Hepatocyte (in vitro differentiated cells): Measurements from ENCODE around the gene CLN5. TPM values are rescaled to one million over a fixed set of nuclear protein-coding genes. Genes with fewer than 3 reads are reported as not detected.
"Not testable (repeated sequence)": the region's sequence is repeated elsewhere in the genome, so short reads cannot be mapped to it uniquely, and the experiment has no call there.

Source experiments
- DNase-seq: peaks from one replicate; pipeline ENCODE4 v3.0.0-alpha.2; 2016; ENCODE audit warnings: low spot score
- H2AFZ ChIP-seq: fragments of 200-600 bp; sonication (generic); 2 replicates; pipeline ENCODE4 v1.6.0; 2016; ENCODE audit warnings: antibody characterized with exemption, mild to moderate bottlenecking
- H3K27ac ChIP-seq: fragments of 200-600 bp; sonication (generic); 2 replicates; pipeline ENCODE4 v1.5.1; 2016; ENCODE audit warnings: mild to moderate bottlenecking
- H3K27me3 ChIP-seq: fragments of 200-600 bp; sonication (generic); 2 replicates; pipeline ENCODE4 v1.6.1; 2016
- H3K36me3 ChIP-seq: fragments of 200-600 bp; sonication (generic); replicated peaks from 2 replicates; pipeline ENCODE4 v1.5.1; 2016; ENCODE audit warnings: low read depth; ENCODE audit not compliant: insufficient read depth
- H3K4me1 ChIP-seq: fragments of 200-600 bp; sonication (generic); 2 replicates; pipeline ENCODE4 v1.5.1; 2016; ENCODE audit warnings: mild to moderate bottlenecking, moderate library complexity; ENCODE audit not compliant: insufficient read depth
- H3K4me2 ChIP-seq: fragments of 200-600 bp; sonication (generic); 2 replicates; pipeline ENCODE4 v1.6.0; 2016
- H3K4me3 ChIP-seq: fragments of 200-600 bp; sonication (generic); 2 replicates; pipeline ENCODE4 v1.5.1; 2016; ENCODE audit warnings: mild to moderate bottlenecking
- H3K79me2 ChIP-seq: fragments of 200-600 bp; sonication (generic); 2 replicates; pipeline ENCODE4 v1.6.0; 2017; ENCODE audit warnings: mild to moderate bottlenecking
- H3K9me2 ChIP-seq: fragments of 200-600 bp; sonication (generic); replicated peaks from 2 replicates; pipeline ENCODE4 v1.6.0; 2017; ENCODE audit warnings: mild to moderate bottlenecking; ENCODE audit not compliant: insufficient read depth
- H3K9me3 ChIP-seq: fragments of 200-600 bp; sonication (generic); 2 replicates; pipeline ENCODE4 v1.5.1; 2016; ENCODE audit warnings: low read depth, mild to moderate bottlenecking
- H4K20me1 ChIP-seq: fragments of 200-600 bp; sonication (generic); 2 replicates; pipeline ENCODE4 v1.6.0; 2016; ENCODE audit warnings: mild to moderate bottlenecking; ENCODE audit not compliant: insufficient read depth, poor library complexity, severe bottlenecking
- EZH2 ChIP-seq: fragments of 200-600 bp; sonication (generic); IDR thresholded peaks from 2 replicates; pipeline ENCODE4 v1.6.1; 2016; ENCODE audit warnings: antibody characterized with exemption, mild to moderate bottlenecking, borderline replicate concordance
- EZH2phosphoT487 ChIP-seq: fragments of 200-600 bp; sonication (generic); IDR thresholded peaks from one replicate; pipeline ENCODE4 v1.6.1; 2018; ENCODE audit warnings: antibody characterized with exemption, mild to moderate bottlenecking, low read depth, moderate library complexity; ENCODE audit not compliant: unreplicated experiment, severe bottlenecking
- WGBS: methylation state at CpG from one replicate; pipeline ENCODE4 v1.1.6; 2016; ENCODE audit warnings: low lambda C conversion rate; ENCODE audit errors: missing lambda C conversion rate; 5-methylcytosine and 5-hydroxymethylcytosine counted together
- polyA plus RNA-seq: library from polyadenylated mRNA; unstranded; fragments of >200 nt; fragmentation: Nextera tagmentation; extraction: Ambion mirVana; gene quantifications from 2 replicates; pipeline ENCODE4 v1.2.1, GENCODE V29; 2016
- total RNA-seq: library from RNA; depleted of rRNA; stranded (reverse); fragments of >200 nt; gene quantifications from 2 replicates; pipeline ENCODE4 v1.2.3, GENCODE V29; 2014
- TF ChIP-seq, protein P1 (sequence below): fragments of 200-600 bp; sonication (generic); IDR thresholded peaks from 2 replicates; pipeline ENCODE4 v1.5.1; 2016; ENCODE audit warnings: antibody characterized with exemption, mild to moderate bottlenecking; ENCODE audit not compliant: poor library complexity

Gene CLN5
- total and polyA plus RNA-seq, 2 experiments from 2014 or later, result 31.5 to 45.2 TPM

DNA sequence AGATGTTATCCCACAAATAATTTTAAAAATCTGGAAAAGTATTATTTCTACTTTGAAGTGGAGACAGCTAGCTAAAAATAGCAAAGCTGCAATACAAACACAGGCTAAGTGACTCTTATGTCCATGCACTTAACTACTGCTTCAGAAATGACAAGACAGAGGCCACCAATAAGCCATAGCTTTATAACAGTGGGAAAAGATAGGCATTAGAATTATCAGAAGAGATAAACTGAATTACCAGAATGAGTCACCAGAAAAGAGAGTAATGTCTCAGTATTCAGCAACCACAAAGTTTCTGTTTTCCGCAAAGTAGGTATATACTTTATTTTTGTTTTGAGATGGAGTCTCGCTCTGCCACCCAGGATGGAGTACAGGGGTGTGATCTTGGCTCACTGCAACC lies 17.1 kb downstream of the CLN5 start:
- TF ChIP-seq, protein P1, sequence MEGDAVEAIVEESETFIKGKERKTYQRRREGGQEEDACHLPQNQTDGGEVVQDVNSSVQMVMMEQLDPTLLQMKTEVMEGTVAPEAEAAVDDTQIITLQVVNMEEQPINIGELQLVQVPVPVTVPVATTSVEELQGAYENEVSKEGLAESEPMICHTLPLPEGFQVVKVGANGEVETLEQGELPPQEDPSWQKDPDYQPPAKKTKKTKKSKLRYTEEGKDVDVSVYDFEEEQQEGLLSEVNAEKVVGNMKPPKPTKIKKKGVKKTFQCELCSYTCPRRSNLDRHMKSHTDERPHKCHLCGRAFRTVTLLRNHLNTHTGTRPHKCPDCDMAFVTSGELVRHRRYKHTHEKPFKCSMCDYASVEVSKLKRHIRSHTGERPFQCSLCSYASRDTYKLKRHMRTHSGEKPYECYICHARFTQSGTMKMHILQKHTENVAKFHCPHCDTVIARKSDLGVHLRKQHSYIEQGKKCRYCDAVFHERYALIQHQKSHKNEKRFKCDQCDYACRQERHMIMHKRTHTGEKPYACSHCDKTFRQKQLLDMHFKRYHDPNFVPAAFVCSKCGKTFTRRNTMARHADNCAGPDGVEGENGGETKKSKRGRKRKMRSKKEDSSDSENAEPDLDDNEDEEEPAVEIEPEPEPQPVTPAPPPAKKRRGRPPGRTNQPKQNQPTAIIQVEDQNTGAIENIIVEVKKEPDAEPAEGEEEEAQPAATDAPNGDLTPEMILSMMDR, result no peak
- TF ChIP-seq EZH2 (no peak), EZH2phosphoT487 (no peak)
- Histone ChIP-seq H3K9me2 (no peaks in the 10 kb centered on the region), H3K4me2 (no peak overlapping the region), H3K27ac (no peak overlapping the region), H3K27me3 (no peaks in the 10 kb centered on the region), H3K36me3 (peaks cover 6% of the 10 kb centered on the region), H4K20me1 (peaks cover 29% of the 10 kb centered on the region), H2AFZ (no peak overlapping the region), H3K4me1 (no peaks in the 10 kb centered on the region), H3K79me2 (peaks cover 64% of the 10 kb centered on the region), H3K9me3 (no peaks in the 10 kb centered on the region), H3K4me3 (no peak overlapping the region)
- 93% methylated on average over 2 of the region's 2 CpGs for WGBS
- DNase-seq, result no peak

DNA sequence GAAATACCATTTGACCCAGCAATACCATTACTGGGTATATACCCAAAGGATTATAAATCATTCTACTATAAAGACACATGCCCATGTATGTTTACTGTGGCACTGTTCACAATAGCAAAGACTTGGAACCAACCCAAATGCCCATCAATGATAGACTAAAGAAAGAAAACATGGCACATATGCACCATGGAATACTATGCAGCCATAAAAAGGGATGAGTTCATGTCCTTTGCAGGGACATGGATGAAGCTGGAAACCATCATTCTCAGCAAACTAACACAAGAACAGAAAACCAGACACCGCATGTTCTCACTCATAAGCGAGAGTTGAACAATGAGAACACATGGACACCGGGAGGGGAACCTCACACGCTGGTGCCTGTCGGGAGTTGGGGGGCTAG lies 17.8 kb downstream of the CLN5 start:
- not testable (repeated sequence) for DNase-seq, H3K4me1 ChIP-seq, H2AFZ ChIP-seq, H3K36me3 ChIP-seq, H3K27ac ChIP-seq, H3K9me3 ChIP-seq, H3K27me3 ChIP-seq, H3K4me2 ChIP-seq, H3K9me2 ChIP-seq, H3K4me3 ChIP-seq
- peaks cover 35% of the 10 kb centered on the region for H4K20me1 ChIP-seq
- H3K79me2 ChIP-seq, result peaks cover 71% of the 10 kb centered on the region
- 100% methylated on average over 5 of the region's 5 CpGs for WGBS

- no peak overlapping the region for H2AFZ ChIP-seq
- H3K79me2 ChIP-seq, result peaks cover 86% of the 10 kb centered on the region
- H3K36me3 ChIP-seq, result peaks cover 3% of the 10 kb centered on the region
- H3K9me2 ChIP-seq, result no peaks in the 10 kb centered on the region
- WGBS, result 85% methylated on average over 2 of the region's 2 CpGs
- H3K27ac ChIP-seq, result no peak overlapping the region
- no peaks in the 10 kb centered on the region for H3K27me3 ChIP-seq
- H3K4me1 ChIP-seq, result no peaks in the 10 kb centered on the region
- H3K9me3 ChIP-seq, result no peaks in the 10 kb centered on the region
- DNase-seq, result no peak
- H3K4me2 ChIP-seq, result no peak overlapping the region
- H3K4me3 ChIP-seq, result no peak overlapping the region
- TF ChIP-seq EZH2phosphoT487, result no peak
- TF ChIP-seq, protein P1, result no peak
- no peak for TF ChIP-seq EZH2
- peaks cover 42% of the 10 kb centered on the region for H4K20me1 ChIP-seq
These were observed 22.1 kb downstream of the CLN5 start for GRCh38 chr13:77013853-77014542.

DNA sequence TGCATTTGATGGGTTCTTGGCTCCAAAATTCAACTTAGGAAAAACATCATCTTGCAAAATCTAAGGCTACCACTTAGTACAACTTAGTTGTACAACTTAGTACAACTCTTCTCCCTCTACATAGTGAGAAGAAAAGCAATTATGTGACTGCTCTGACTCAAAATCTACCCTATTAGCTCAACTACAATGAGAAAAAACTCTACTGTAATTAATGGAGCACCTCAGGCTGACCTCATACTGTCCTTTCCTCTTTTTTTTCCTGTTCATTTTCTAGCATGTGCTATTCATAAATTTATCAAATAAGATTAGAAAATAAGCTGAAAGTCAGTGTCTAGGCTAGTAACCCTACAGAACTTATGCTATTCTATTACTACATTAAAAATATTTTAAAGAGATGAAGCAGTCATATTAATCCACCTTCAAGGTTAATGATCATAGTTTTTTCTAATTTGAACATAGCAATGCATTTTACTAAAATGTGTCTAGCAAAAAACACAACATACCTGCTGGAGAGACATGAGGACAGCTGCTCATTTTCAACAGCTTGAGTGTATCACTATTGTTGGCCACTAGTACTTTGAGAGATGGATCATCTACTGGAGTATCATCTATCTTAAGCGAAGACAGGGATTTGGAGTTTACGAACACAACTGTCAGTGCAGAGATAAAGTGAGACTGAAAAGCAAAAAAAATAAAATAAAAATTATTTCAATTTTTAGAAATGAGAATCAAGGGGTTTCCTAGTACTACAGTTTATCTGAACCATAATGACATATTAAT lies 23.2 kb downstream of the CLN5 start:
- no peaks in the 10 kb centered on the region for H3K9me2 ChIP-seq
- no peak overlapping the region for H3K27ac ChIP-seq
- TF ChIP-seq EZH2 (no peak), EZH2phosphoT487 (no peak)
- TF ChIP-seq, protein P1, result no peak
- H3K4me1 ChIP-seq, result no peaks in the 10 kb centered on the region
- peaks cover 88% of the 10 kb centered on the region for H3K79me2 ChIP-seq
- H3K27me3 ChIP-seq, result no peaks in the 10 kb centered on the region
- no peak overlapping the region for H3K4me3 ChIP-seq
- no peaks in the 10 kb centered on the region for H3K9me3 ChIP-seq
- no peak overlapping the region for H2AFZ ChIP-seq
- peaks cover under 1% of the 10 kb centered on the region for H3K36me3 ChIP-seq
- peaks cover 48% of the 10 kb centered on the region for H4K20me1 ChIP-seq
- H3K4me2 ChIP-seq, result no peak overlapping the region
- DNase-seq, result no peak
- WGBS, result 97% methylated on average over 2 of the region's 2 CpGs
